ENCODE data around the gene MRI1. TPM values are rescaled to one million over a fixed set of nuclear protein-coding genes. Genes with fewer than 3 reads are reported as not detected.

The MRI1 gene
- total and polyA plus RNA-seq, 2 donors (not counting 3 experiments of a cell fraction or from before 2014, with no cell fraction given), result 56.2 to 63.2 TPM

DNA sequence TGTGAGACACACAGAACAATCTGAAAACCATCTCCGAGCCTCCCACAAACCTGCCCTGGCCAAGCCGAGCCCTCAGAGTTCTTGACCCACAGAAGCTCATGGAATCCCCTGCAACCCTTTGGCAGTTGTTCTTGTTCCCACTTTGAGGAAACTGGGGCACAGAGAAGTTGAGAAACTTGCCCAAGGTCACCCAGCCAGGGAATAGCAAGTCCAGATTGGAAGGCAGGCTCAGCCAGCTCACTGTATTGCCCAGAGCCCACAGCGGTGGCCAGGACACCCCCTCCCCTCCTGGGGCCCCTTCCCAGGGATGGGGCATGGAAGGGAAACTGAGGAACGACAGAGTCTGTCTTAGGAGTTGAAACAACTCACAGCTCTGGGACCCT, 32.7 kb downstream of the MRI1 start:
- DNase-seq (ENCODE audit: low read depth, low spot score) (no peak), FAIRE-seq (no peak)
- peaks cover 0 to 4% of the 10 kb centered on the region in 2 experiments for H3K36me3 ChIP-seq (ENCODE audit: control insufficient read depth in 2 of 2, extremely low read depth in 1 of 2, insufficient read depth in 2 of 2, low read length in 2 of 2)
- BruUV-seq (replicated peaks), result no TSS peak
- dilution Hi-C loops (cut with MboI; ENCODE audit: extremely low pct_ligation_motif_present, low sequenced_read_pairs), result no loop called here
- H3K27me3 ChIP-seq (ENCODE audit: control insufficient read depth in 2 of 2, insufficient read depth in 2 of 2, low read length in 2 of 2), result no peaks in the 10 kb centered on the region
- ChIA-PET CTCF (interaction anchor here (0.7 to 5.7 kb wide), 8 partner anchors 9 to 199 kb away, joined by 3 to 48 read pairs (median 4); partner anchors contain the start of genes C19orf53 and MRI1), POLR2A (interaction anchor here (0.5 to 1.5 kb wide), 3 partner anchors 9 to 51 kb away, joined by 3 to 14 read pairs (median 8); no protein-coding TSS in a partner anchor)
- H3K9me3 ChIP-seq (replicated peaks; ENCODE audit: control insufficient read depth, insufficient read depth, low read length), result no peaks in the 10 kb centered on the region
- H3K9me1 ChIP-seq (replicated peaks; ENCODE audit: control insufficient read depth, extremely low read depth, insufficient read depth, low read length), result no peaks in the 10 kb centered on the region
- H2AFZ ChIP-seq (ENCODE audit: low read depth, low read length), result no peak overlapping the region
- peak overlapping the region in 2 of 3 experiments; percentile 72 to 87 for H3K4me3 ChIP-seq (replicated peaks in 1 of 3; ENCODE audit: insufficient read depth in 1 of 3, low read depth in 1 of 3, low read length in 3 of 3)
- peak overlapping the region; percentile 12 for H3K4me2 ChIP-seq (ENCODE audit: insufficient read depth, low read length)
- H3K9ac ChIP-seq (replicated peaks; ENCODE audit: extremely low read depth, insufficient read depth, low read length), result peak overlapping the region; percentile 49
- peaks cover 20% of the 10 kb centered on the region for H3K4me1 ChIP-seq (ENCODE audit: control insufficient read depth, extremely low read depth, insufficient read depth, low read length)
- no peaks in the 10 kb centered on the region for H4K20me1 ChIP-seq (replicated peaks; ENCODE audit: control insufficient read depth, extremely low read depth, insufficient read depth, low read length)
- peak overlapping the region; percentile 79 for H3K27ac ChIP-seq (ENCODE audit: insufficient read depth, low read depth, low read length)
- peaks cover 10% of the 10 kb centered on the region for H3K79me2 ChIP-seq (ENCODE audit: control insufficient read depth, insufficient read depth, low read length)
- TF ChIP-seq FOS (IDR thresholded peaks at IDR 0.05; ENCODE audit: borderline replicate concordance, insufficient read depth, low read length) (no peak), MYC (IDR thresholded peaks at IDR 0.05; ENCODE audit: low read depth, low read length) (no peak), POLR2A (IDR thresholded peaks at IDR 0.05; ENCODE audit: low read depth, low read length) (no peak), EZH2 (IDR thresholded peaks at IDR 0.05; ENCODE audit: borderline replicate concordance, low read depth, low read length, severe bottlenecking) (no peak), JUN (IDR thresholded peaks at IDR 0.05; ENCODE audit: borderline replicate concordance, insufficient read depth, insufficient read length, low read depth) (no peak), GATA2 (IDR thresholded peaks at IDR 0.05; ENCODE audit: insufficient read depth, insufficient read length, low read depth, low read length) (no peak), POLR2AphosphoS5 (IDR thresholded peaks at IDR 0.05; ENCODE audit: insufficient read depth, low read depth, low read length) (no peak)
- TF ChIP-seq, protein P1, sequence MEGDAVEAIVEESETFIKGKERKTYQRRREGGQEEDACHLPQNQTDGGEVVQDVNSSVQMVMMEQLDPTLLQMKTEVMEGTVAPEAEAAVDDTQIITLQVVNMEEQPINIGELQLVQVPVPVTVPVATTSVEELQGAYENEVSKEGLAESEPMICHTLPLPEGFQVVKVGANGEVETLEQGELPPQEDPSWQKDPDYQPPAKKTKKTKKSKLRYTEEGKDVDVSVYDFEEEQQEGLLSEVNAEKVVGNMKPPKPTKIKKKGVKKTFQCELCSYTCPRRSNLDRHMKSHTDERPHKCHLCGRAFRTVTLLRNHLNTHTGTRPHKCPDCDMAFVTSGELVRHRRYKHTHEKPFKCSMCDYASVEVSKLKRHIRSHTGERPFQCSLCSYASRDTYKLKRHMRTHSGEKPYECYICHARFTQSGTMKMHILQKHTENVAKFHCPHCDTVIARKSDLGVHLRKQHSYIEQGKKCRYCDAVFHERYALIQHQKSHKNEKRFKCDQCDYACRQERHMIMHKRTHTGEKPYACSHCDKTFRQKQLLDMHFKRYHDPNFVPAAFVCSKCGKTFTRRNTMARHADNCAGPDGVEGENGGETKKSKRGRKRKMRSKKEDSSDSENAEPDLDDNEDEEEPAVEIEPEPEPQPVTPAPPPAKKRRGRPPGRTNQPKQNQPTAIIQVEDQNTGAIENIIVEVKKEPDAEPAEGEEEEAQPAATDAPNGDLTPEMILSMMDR (IDR thresholded peaks at IDR 0.05; ENCODE audit: extremely low read depth in 1 of 2, insufficient read depth in 1 of 2, low read depth in 1 of 2, low read length in 2 of 2), result no peak
- TF ChIP-seq, protein P2, sequence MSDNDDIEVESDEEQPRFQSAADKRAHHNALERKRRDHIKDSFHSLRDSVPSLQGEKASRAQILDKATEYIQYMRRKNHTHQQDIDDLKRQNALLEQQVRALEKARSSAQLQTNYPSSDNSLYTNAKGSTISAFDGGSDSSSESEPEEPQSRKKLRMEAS (IDR thresholded peaks at IDR 0.05; ENCODE audit: insufficient read depth, insufficient read length), result no peak
- intact Hi-C loops (cut with micrococcal nuclease), result no loop called here

All from endothelial cell of umbilical vein (primary cell).